Measurements from ENCODE around the gene SERPINE3. TPM values are rescaled to one million over a fixed set of nuclear protein-coding genes. Genes with fewer than 3 reads are reported as not detected.

Gene SERPINE3
- total RNA-seq, 1 donor from 2014 or later, result not detected

GRCh38 chr13:51385114-51385513 is 45.6 kb downstream of the SERPINE3 start:
- H3K4me1 Mint-ChIP-seq (ENCODE audit: low read depth), result peaks cover 3% of the 10 kb centered on the region
- H3K27me3 Mint-ChIP-seq (ENCODE audit: insufficient read depth), result no peaks in the 10 kb centered on the region
- intact Hi-C loops (cut with micrococcal nuclease), result no loop called here
- no peak overlapping the region for H3K27ac Mint-ChIP-seq
- H3K9me3 Mint-ChIP-seq, result no peaks in the 10 kb centered on the region
- peaks cover 17% of the 10 kb centered on the region for H3K36me3 Mint-ChIP-seq (ENCODE audit: low read depth)
- no peak for DNase-seq (ENCODE audit: low spot score)
- H3K4me3 Mint-ChIP-seq, result no peak overlapping the region

GRCh38 chr13:51394724-51395123 is 55.2 kb downstream of the SERPINE3 start:
- peaks cover 18% of the 10 kb centered on the region for H3K36me3 Mint-ChIP-seq (ENCODE audit: low read depth)

GRCh38 chr13:51396352-51396751 is 56.9 kb downstream of the SERPINE3 start:
- Mint-ChIP-seq H3K36me3 (ENCODE audit: low read depth) (peaks cover 20% of the 10 kb centered on the region), H3K4me3 (no peak overlapping the region), H3K27me3 (ENCODE audit: insufficient read depth) (no peaks in the 10 kb centered on the region), H3K4me1 (ENCODE audit: low read depth) (peaks cover 24% of the 10 kb centered on the region), H3K9me3 (no peaks in the 10 kb centered on the region), H3K27ac (peak overlapping the region; percentile 11)
- no peak for DNase-seq (ENCODE audit: low spot score)
- intact Hi-C loops (cut with micrococcal nuclease), result no loop called here

More at GRCh38 chr13:51394724-51395123, 55.2 kb downstream of the SERPINE3 start:
- DNase-seq (ENCODE audit: low spot score), result no peak
- no peaks in the 10 kb centered on the region for H3K27me3 Mint-ChIP-seq (ENCODE audit: insufficient read depth)
- no peak overlapping the region for H3K4me3 Mint-ChIP-seq
- no peak overlapping the region for H3K27ac Mint-ChIP-seq
- H3K4me1 Mint-ChIP-seq (ENCODE audit: low read depth), result peaks cover 11% of the 10 kb centered on the region
- H3K9me3 Mint-ChIP-seq, result no peaks in the 10 kb centered on the region
- intact Hi-C loops (cut with micrococcal nuclease), result no loop called here

- peaks cover 28% of the 10 kb centered on the region for H3K4me1 Mint-ChIP-seq (ENCODE audit: low read depth)
- H3K9me3 Mint-ChIP-seq, result no peaks in the 10 kb centered on the region
- peaks cover 23% of the 10 kb centered on the region for H3K36me3 Mint-ChIP-seq (ENCODE audit: low read depth)
- no peaks in the 10 kb centered on the region for H3K27me3 Mint-ChIP-seq (ENCODE audit: insufficient read depth)
- no peak overlapping the region for H3K27ac Mint-ChIP-seq
- DNase-seq (ENCODE audit: low spot score), result no peak
- H3K4me3 Mint-ChIP-seq, result no peak overlapping the region
- intact Hi-C loops (cut with micrococcal nuclease), result no loop called here
These were observed 57.9 kb downstream of the SERPINE3 start for GRCh38 chr13:51397262-51397941.

- no peak for DNase-seq (ENCODE audit: low spot score)
- Mint-ChIP-seq H3K36me3 (ENCODE audit: low read depth) (peaks cover 42% of the 10 kb centered on the region), H3K27me3 (ENCODE audit: insufficient read depth) (no peaks in the 10 kb centered on the region), H3K27ac (no peak overlapping the region), H3K4me1 (ENCODE audit: low read depth) (peaks cover 52% of the 10 kb centered on the region), H3K4me3 (no peak overlapping the region), H3K9me3 (no peaks in the 10 kb centered on the region)
- intact Hi-C loops (cut with micrococcal nuclease), result no loop called here
These were observed 65.7 kb downstream of the SERPINE3 start for GRCh38 chr13:51405176-51405575.

- H3K27ac Mint-ChIP-seq, result no peak overlapping the region
These were observed 72.9 kb downstream of the SERPINE3 start for GRCh38 chr13:51412431-51412830.

More at GRCh38 chr13:51412431-51412830, 72.9 kb downstream of the SERPINE3 start:
- Mint-ChIP-seq H3K4me3 (no peak overlapping the region), H3K4me1 (ENCODE audit: low read depth) (peaks cover 30% of the 10 kb centered on the region), H3K9me3 (peaks cover 15% of the 10 kb centered on the region), H3K36me3 (ENCODE audit: low read depth) (peaks cover 40% of the 10 kb centered on the region), H3K27me3 (ENCODE audit: insufficient read depth) (no peaks in the 10 kb centered on the region)
- DNase-seq (ENCODE audit: low spot score), result no peak
- intact Hi-C loops (cut with micrococcal nuclease), result no loop called here

Other genes with a start within 250 kb of the SERPINE3 start
- gene C13orf42, start 228.4 kb upstream of the SERPINE3 start, total RNA-seq, result not detected in 2 replicates
- 0.67 and 0.91 TPM in 2 replicates for gene FAM124A, start 117.3 kb upstream of the SERPINE3 start, total RNA-seq
- gene INTS6, start 113.3 kb downstream of the SERPINE3 start, total RNA-seq, result 76.6 and 81.7 TPM in 2 replicates
- 7.5 and 11.4 TPM in 2 replicates for gene WDFY2, start 244.8 kb downstream of the SERPINE3 start, total RNA-seq